ENCODE results near the gene FAM117B.
"Not testable (repeated sequence)": the region's sequence is repeated elsewhere in the genome, so short reads cannot be mapped to it uniquely, and the experiment has no call there.

FAM117B gene

GRCh38 chr2:202757339-202757738, 122.6 kb downstream of the FAM117B start:
- in situ Hi-C loops (cut with MboI; ENCODE audit: low sequenced_read_pairs) = no loop called here

GRCh38 chr2:202758128-202758527, 123.4 kb downstream of the FAM117B start:
- in situ Hi-C loops (cut with MboI; ENCODE audit: low sequenced_read_pairs) = no loop called here

GRCh38 chr2:202758604-202759003, 123.8 kb downstream of the FAM117B start:
- in situ Hi-C loops (cut with MboI; ENCODE audit: low sequenced_read_pairs) = no loop called here

GRCh38 chr2:202760848-202761247, 126.1 kb downstream of the FAM117B start:
- in situ Hi-C loops (cut with MboI; ENCODE audit: low sequenced_read_pairs) = no loop called here

GRCh38 chr2:202762556-202762955, 127.8 kb downstream of the FAM117B start:
- in situ Hi-C loops (cut with MboI; ENCODE audit: low sequenced_read_pairs) = no loop called here

- in situ Hi-C loops (cut with MboI; ENCODE audit: low sequenced_read_pairs) = no loop called here
These were observed 129.1 kb downstream of the FAM117B start for GRCh38 chr2:202763916-202764315.

- in situ Hi-C loops (cut with MboI; ENCODE audit: low sequenced_read_pairs) = no loop called here
These were observed 130.2 kb downstream of the FAM117B start for GRCh38 chr2:202764991-202765390.

GRCh38 chr2:202765436-202765835, 130.7 kb downstream of the FAM117B start:
- in situ Hi-C loops (cut with MboI; ENCODE audit: low sequenced_read_pairs) = no loop called here

- in situ Hi-C loops (cut with MboI; ENCODE audit: low sequenced_read_pairs) = no loop called here
These were observed 133.5 kb downstream of the FAM117B start for GRCh38 chr2:202768273-202768672.

GRCh38 chr2:202769201-202769600, 134.4 kb downstream of the FAM117B start:
- in situ Hi-C loops (cut with MboI; ENCODE audit: low sequenced_read_pairs) = no loop called here

- in situ Hi-C loops (cut with MboI; ENCODE audit: low sequenced_read_pairs) = no loop called here
These were observed 136.6 kb downstream of the FAM117B start for GRCh38 chr2:202771336-202771735.

- in situ Hi-C loops (cut with MboI; ENCODE audit: low sequenced_read_pairs) = no loop called here
These were observed 137.1 kb downstream of the FAM117B start for GRCh38 chr2:202771741-202772460.

GRCh38 chr2:202773301-202773973, 138.7 kb downstream of the FAM117B start:
- in situ Hi-C loops (cut with MboI; ENCODE audit: low sequenced_read_pairs) = no loop called here

- in situ Hi-C loops (cut with MboI; ENCODE audit: low sequenced_read_pairs) = no loop called here
These were observed 139.3 kb downstream of the FAM117B start for GRCh38 chr2:202774104-202774503.

GRCh38 chr2:202778217-202778616, 143.4 kb downstream of the FAM117B start:
- in situ Hi-C loops (cut with MboI; ENCODE audit: low sequenced_read_pairs) = no loop called here

GRCh38 chr2:202780514-202781021, 145.8 kb downstream of the FAM117B start:
- in situ Hi-C loops (cut with MboI; ENCODE audit: low sequenced_read_pairs) = no loop called here

- in situ Hi-C loops (cut with MboI; ENCODE audit: low sequenced_read_pairs) = no loop called here
These were observed 148.3 kb downstream of the FAM117B start for GRCh38 chr2:202782940-202783558.

- in situ Hi-C loops (cut with MboI; ENCODE audit: low sequenced_read_pairs) = no loop called here
These were observed 152.1 kb downstream of the FAM117B start for GRCh38 chr2:202786842-202787241.

- in situ Hi-C loops (cut with MboI; ENCODE audit: low sequenced_read_pairs) = no loop called here
These were observed 155.9 kb downstream of the FAM117B start for GRCh38 chr2:202790676-202791075.

- in situ Hi-C loops (cut with MboI; ENCODE audit: low sequenced_read_pairs) = no loop called here
These were observed 163.2 kb downstream of the FAM117B start for GRCh38 chr2:202797944-202798343.

GRCh38 chr2:202805911-202806310, 171.1 kb downstream of the FAM117B start:
- in situ Hi-C loops (cut with MboI; ENCODE audit: low sequenced_read_pairs) = not testable (repeated sequence)
